Neuronal stem cell (in vitro differentiated cells): ENCODE measurements around the gene ELOVL2.

Experiments used
- DNase-seq: peaks from one replicate; pipeline ENCODE4 v3.0.0-alpha.2; 2013; ENCODE audit warnings: low spot score
- H2AFZ ChIP-seq: one replicate; pipeline ENCODE4 v1.6.1; 2013; ENCODE audit warnings: mild to moderate bottlenecking, low read length, inconsistent platforms
- H2AK5ac ChIP-seq: 2 replicates; pipeline ENCODE4 v1.6.1; 2013; ENCODE audit warnings: low read depth, mild to moderate bottlenecking, inconsistent platforms, low read length, moderate library complexity, mixed read lengths
- H2BK120ac ChIP-seq: 2 replicates; pipeline ENCODE4 v1.6.1; 2013; ENCODE audit warnings: low read depth, mild to moderate bottlenecking, inconsistent platforms, low read length, moderate library complexity, mixed read lengths
- H2BK12ac ChIP-seq: one replicate; pipeline ENCODE4 v1.6.1; 2013; ENCODE audit warnings: low read length, inconsistent platforms
- H2BK15ac ChIP-seq: 2 replicates; pipeline ENCODE4 v1.6.1; 2013; ENCODE audit warnings: mild to moderate bottlenecking, low read length, inconsistent platforms, mixed read lengths
- H2BK5ac ChIP-seq: one replicate; pipeline ENCODE4 v1.6.1; 2013; ENCODE audit warnings: inconsistent platforms, mild to moderate bottlenecking, low read length, moderate library complexity
- H3K14ac ChIP-seq: one replicate; pipeline ENCODE4 v1.6.1; 2013; ENCODE audit warnings: low read length, inconsistent platforms
- H3K18ac ChIP-seq: 2 replicates; pipeline ENCODE4 v1.6.1; 2013; ENCODE audit warnings: low read length, inconsistent platforms
- H3K23ac ChIP-seq: 2 replicates; pipeline ENCODE4 v1.6.1; 2013; ENCODE audit warnings: low read depth, mild to moderate bottlenecking, mixed read lengths, low read length, inconsistent platforms; ENCODE audit not compliant: poor library complexity
- H3K27ac ChIP-seq: replicated peaks from 3 replicates; pipeline ENCODE4 v1.5.1; 2013; ENCODE audit warnings: low read length, inconsistent platforms
- H3K27me3 ChIP-seq, 3 experiments: 2 replicates each; pipeline ENCODE4 v1.6.1; 2013; ENCODE audit warnings: low read length in 3 of 3, mild to moderate bottlenecking in 2 of 3, inconsistent platforms in 1 of 3, low read depth in 1 of 3, mixed read lengths in 1 of 3, moderate library complexity in 1 of 3; ENCODE audit not compliant: control insufficient read depth in 3 of 3, insufficient read depth in 3 of 3
- H3K36me3 ChIP-seq, 2 donors: replicated peaks in 1 of 2; 2 replicates each; pipeline ENCODE4 v1.6.1; 2013; ENCODE audit warnings: low read length in 2 of 2; ENCODE audit not compliant: control insufficient read depth in 2 of 2, insufficient read depth in 2 of 2
- H3K4ac ChIP-seq: 2 replicates; pipeline ENCODE4 v1.6.1; 2013; ENCODE audit warnings: inconsistent platforms, mild to moderate bottlenecking, low read length, moderate library complexity
- H3K4me1 ChIP-seq, 2 donors: 1 replicate in 1 of 2; 2 replicates in 1 of 2; pipeline ENCODE4 v1.6.1; 2013; ENCODE audit warnings: low read length in 2 of 2, low read depth in 1 of 2; ENCODE audit not compliant: control insufficient read depth in 2 of 2, insufficient read depth in 1 of 2
- H3K4me2 ChIP-seq: one replicate; pipeline ENCODE4 v1.6.1; 2013; ENCODE audit warnings: mild to moderate bottlenecking, low read length, inconsistent platforms; ENCODE audit not compliant: insufficient read depth, poor library complexity, severe bottlenecking
- H3K4me3 ChIP-seq, 2 donors: 2 replicates each; pipeline ENCODE4 v1.5.1; 2013; ENCODE audit warnings: low read length in 2 of 2, mild to moderate bottlenecking in 2 of 2, inconsistent platforms in 1 of 2, moderate library complexity in 1 of 2
- H3K79me1 ChIP-seq: one replicate; pipeline ENCODE4 v1.6.1; 2013; ENCODE audit warnings: low read depth, mild to moderate bottlenecking, inconsistent platforms, low read length, moderate library complexity
- H3K9ac ChIP-seq: one replicate; pipeline ENCODE4 v1.6.1; 2013; ENCODE audit warnings: mild to moderate bottlenecking, low read depth, low read length, inconsistent platforms; ENCODE audit not compliant: poor library complexity
- H3K9me3 ChIP-seq, 2 donors: replicated peaks in 1 of 2; 2 replicates each; pipeline versions ENCODE3 to v1.6.1; 2013; ENCODE audit warnings: low read length in 2 of 2, mild to moderate bottlenecking in 2 of 2, inconsistent platforms in 1 of 2, low read depth in 1 of 2, mixed read lengths in 1 of 2, moderate library complexity in 1 of 2; ENCODE audit not compliant: control insufficient read depth in 2 of 2, insufficient read depth in 1 of 2
- H4K8ac ChIP-seq: one replicate; pipeline ENCODE4 v1.6.1; 2013; ENCODE audit warnings: low read depth, mild to moderate bottlenecking, inconsistent platforms, low read length, moderate library complexity
- H4K91ac ChIP-seq: one replicate; pipeline ENCODE4 v1.6.1; 2013; ENCODE audit warnings: low read length, low read depth, mild to moderate bottlenecking, inconsistent platforms; ENCODE audit not compliant: poor library complexity
- WGBS, 2 donors: extraction: QIAGEN DNeasy Blood & Tissue Kit; methylation state at CpG; one replicate each; pipeline ENCODE4 v1.1.7; 2013; ENCODE audit warnings: missing lambda C conversion rate in 2 of 2, mixed read lengths in 1 of 2; ENCODE audit not compliant: insufficient read length in 2 of 2, insufficient replicate concordance in 1 of 2; ENCODE audit errors: extremely low coverage in 2 of 2; 5-methylcytosine and 5-hydroxymethylcytosine counted together

Gene ELOVL2

DNA sequence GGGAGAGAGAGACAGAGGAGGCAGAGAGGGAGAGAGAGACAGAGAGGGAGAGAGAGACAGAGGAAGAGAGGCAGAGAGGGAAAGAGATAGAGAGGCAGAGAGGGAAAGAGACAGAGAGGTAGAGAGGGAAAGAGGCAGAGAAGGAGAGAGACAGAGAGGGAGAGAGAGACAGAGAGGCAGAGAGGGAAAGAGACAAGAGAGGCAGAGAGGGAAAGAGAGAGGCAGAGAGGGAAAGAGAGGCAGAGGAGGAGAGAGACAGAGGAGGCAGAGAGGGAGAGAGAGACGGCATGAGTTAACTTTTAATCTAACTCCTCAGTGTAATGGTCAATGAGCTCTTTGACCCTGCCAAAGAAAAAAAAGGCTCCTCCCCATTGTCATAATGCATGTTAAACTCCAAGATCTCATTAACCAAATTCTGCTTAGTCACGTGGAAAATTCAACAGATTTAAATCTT, 7.1 kb downstream of the ELOVL2 start:
- no peak for DNase-seq
- Histone ChIP-seq H4K91ac (no peak overlapping the region), H3K4me2 (no peak overlapping the region), H2AFZ (no peak overlapping the region), H2BK120ac (no peak overlapping the region), H3K18ac (no peak overlapping the region), H3K4me1 (peaks cover 7 to 28% of the 10 kb centered on the region in 2 donors), H3K4me3 (no peak overlapping the region), H2AK5ac (no peak overlapping the region), H3K14ac (peak overlapping the region; percentile 94), H3K27me3 (peaks cover 0 to 2% (median 0%) of the 10 kb centered on the region in 3 experiments), H2BK15ac (no peak overlapping the region), H3K23ac (no peak overlapping the region), H3K4ac (no peak overlapping the region), H2BK12ac (no peak overlapping the region), H3K79me1 (peaks cover 1% of the 10 kb centered on the region), H3K9me3 (no peaks in the 10 kb centered on the region), H2BK5ac (no peak overlapping the region), H3K36me3 (no peaks in the 10 kb centered on the region), H4K8ac (no peak overlapping the region), H3K9ac (no peak overlapping the region), H3K27ac (no peak overlapping the region)
- no CpG with 5 or more reads among the region's 2 CpGs for WGBS, 2 donors

- no peaks in the 10 kb centered on the region for H3K9me3 ChIP-seq
- no peak for DNase-seq
- no peak overlapping the region for H4K8ac ChIP-seq
- H3K36me3 ChIP-seq: no peaks in the 10 kb centered on the region
- H3K9ac ChIP-seq: no peak overlapping the region
- H3K27ac ChIP-seq: no peak overlapping the region
- H2BK12ac ChIP-seq: no peak overlapping the region
- H2AK5ac ChIP-seq: no peak overlapping the region
- H2BK15ac ChIP-seq: no peak overlapping the region
- peak overlapping the region; percentile 49 for H2AFZ ChIP-seq
- peaks cover 7 to 28% of the 10 kb centered on the region in 2 donors for H3K4me1 ChIP-seq
- H2BK5ac ChIP-seq: no peak overlapping the region
- H4K91ac ChIP-seq: no peak overlapping the region
- no peak overlapping the region for H3K23ac ChIP-seq
- no peak overlapping the region for H3K4ac ChIP-seq
- H3K14ac ChIP-seq: no peak overlapping the region
- no peak overlapping the region for H3K4me2 ChIP-seq
- H3K4me3 ChIP-seq: no peak overlapping the region
- no CpG with 5 or more reads among the region's 4 CpGs for WGBS, 2 donors
- no peaks in the 10 kb centered on the region for H3K27me3 ChIP-seq
- peaks cover 1% of the 10 kb centered on the region for H3K79me1 ChIP-seq
- no peak overlapping the region for H3K18ac ChIP-seq
- H2BK120ac ChIP-seq: no peak overlapping the region
Measured at GRCh38 chr6:11036351-11036740, 7.8 kb downstream of the ELOVL2 start.

- no peak overlapping the region for H2BK12ac ChIP-seq
- no CpG with 5 or more reads among the region's 7 CpGs for WGBS, 2 donors
- peaks cover 1% of the 10 kb centered on the region for H3K79me1 ChIP-seq
- H2AFZ ChIP-seq: peak overlapping the region; percentile 49
- no peak overlapping the region for H2BK120ac ChIP-seq
- H3K9me3 ChIP-seq: no peaks in the 10 kb centered on the region
- no peak overlapping the region for H3K23ac ChIP-seq
- H4K91ac ChIP-seq: no peak overlapping the region
- H3K27ac ChIP-seq: no peak overlapping the region
- H2AK5ac ChIP-seq: no peak overlapping the region
- H3K36me3 ChIP-seq: no peaks in the 10 kb centered on the region
- H3K9ac ChIP-seq: no peak overlapping the region
- no peak overlapping the region for H2BK15ac ChIP-seq
- H3K27me3 ChIP-seq: no peaks in the 10 kb centered on the region
- no peak overlapping the region for H3K18ac ChIP-seq
- H2BK5ac ChIP-seq: no peak overlapping the region
- H4K8ac ChIP-seq: no peak overlapping the region
- peaks cover 7 to 28% of the 10 kb centered on the region in 2 donors for H3K4me1 ChIP-seq
- DNase-seq: no peak
- H3K4ac ChIP-seq: no peak overlapping the region
- H3K4me2 ChIP-seq: no peak overlapping the region
- H3K14ac ChIP-seq: no peak overlapping the region
- no peak overlapping the region for H3K4me3 ChIP-seq
Measured at GRCh38 chr6:11035616-11036350, 8.3 kb downstream of the ELOVL2 start.

GRCh38 chr6:11033825-11034224, 10.3 kb downstream of the ELOVL2 start:
- no peak overlapping the region for H3K27ac ChIP-seq
- no peak overlapping the region for H2AFZ ChIP-seq
- no peak overlapping the region for H2AK5ac ChIP-seq
- no peak overlapping the region for H4K91ac ChIP-seq
- H2BK15ac ChIP-seq: no peak overlapping the region
- H2BK5ac ChIP-seq: no peak overlapping the region
- H3K23ac ChIP-seq: no peak overlapping the region
- H3K4ac ChIP-seq: no peak overlapping the region
- H3K9ac ChIP-seq: no peak overlapping the region
- H3K9me3 ChIP-seq: no peaks in the 10 kb centered on the region
- peaks cover 7 to 20% of the 10 kb centered on the region in 2 donors for H3K4me1 ChIP-seq
- no peak overlapping the region for H4K8ac ChIP-seq
- no peak overlapping the region for H3K14ac ChIP-seq
- no peak overlapping the region for H2BK120ac ChIP-seq
- H3K36me3 ChIP-seq: no peaks in the 10 kb centered on the region
- no peak overlapping the region for H3K4me2 ChIP-seq
- no peaks in the 10 kb centered on the region for H3K27me3 ChIP-seq
- no peak overlapping the region for H3K4me3 ChIP-seq
- peaks cover 1% of the 10 kb centered on the region for H3K79me1 ChIP-seq
- no peak overlapping the region for H3K18ac ChIP-seq
- DNase-seq: no peak
- H2BK12ac ChIP-seq: no peak overlapping the region
